Measurements from ENCODE around the gene CMTM5. TPM values are rescaled to one million over a fixed set of nuclear protein-coding genes. Genes with fewer than 3 reads are reported as not detected.

CMTM5 gene
- total RNA-seq, 1 experiment from 2014 or later = not detected

- intact Hi-C loops (cut with micrococcal nuclease) = no loop called here
- no peaks in the 10 kb centered on the region for H4K20me1 ChIP-seq (ENCODE audit: insufficient read depth)
- H3K27ac ChIP-seq (ENCODE audit: low read depth, low read length) = no peak overlapping the region
- H3K4me1 ChIP-seq (ENCODE audit: control insufficient read depth in 1 of 2, insufficient read depth in 2 of 2, low read length in 2 of 2) = no peaks in the 10 kb centered on the region
- no peaks in the 10 kb centered on the region for H3K9me2 ChIP-seq (ENCODE audit: insufficient read depth)
- no TSS peak for BruUV-seq (replicated peaks)
- ATAC-seq (no peak), DNase-seq (ENCODE audit: low read depth, low spot score) (no peak)
- ChIA-PET CTCF (interaction anchor here (1.5 kb wide), 1 partner anchor 17 kb away, joined by 3 read pairs; no protein-coding TSS in a partner anchor), RAD21 (ENCODE audit: low non-redundant PET in 1 of 2, low total read pairs in 2 of 2, uncharacterized antibody in 2 of 2, unreplicated experiment in 2 of 2) (no interaction called here), POLR2A (no interaction called here)
- no peak overlapping the region for H3K4me2 ChIP-seq (ENCODE audit: low read length)
- H3K36me3 ChIP-seq (ENCODE audit: control insufficient read depth in 1 of 2, insufficient read depth in 2 of 2, low read length in 2 of 2) = no peaks in the 10 kb centered on the region
- peaks cover 7% of the 10 kb centered on the region; the same call in 1 of the 2 replicates for H3K27me3 ChIP-seq (ENCODE audit: insufficient read depth, low read length)
- no peak for TF ChIP-seq JUND (IDR thresholded peaks at IDR 0.05)
- TF ChIP-seq CEBPB (IDR thresholded peaks at IDR 0.05; ENCODE audit: low read depth) = no peak
- TF ChIP-seq RAD21 (IDR thresholded peaks at IDR 0.05; ENCODE audit: low read depth) = no peak
- TF ChIP-seq SIN3A (IDR thresholded peaks at IDR 0.05; ENCODE audit: low read depth) = no peak
- TF ChIP-seq POLR2A (IDR thresholded peaks at IDR 0.05; ENCODE audit: borderline replicate concordance, extremely low read depth, insufficient read depth, insufficient read length) = no peak
- TF ChIP-seq TCF7L2 (IDR thresholded peaks at IDR 0.05; ENCODE audit: borderline replicate concordance, extremely low read depth, insufficient read depth, insufficient read length) = no peak
- TF ChIP-seq ZFX (IDR thresholded peaks at IDR 0.05) = no peak
- no peak for TF ChIP-seq EGR1 (IDR thresholded peaks at IDR 0.05; ENCODE audit: low read depth)
- no peak for TF ChIP-seq ZBTB33 (IDR thresholded peaks at IDR 0.05; ENCODE audit: extremely low read depth, insufficient replicate concordance, low read length)
- no peak for TF ChIP-seq SRF (IDR thresholded peaks at IDR 0.05; ENCODE audit: low read depth)
- no peak for TF ChIP-seq YY1 (IDR thresholded peaks at IDR 0.05; ENCODE audit: extremely low read depth, insufficient replicate concordance, low read depth, low read length)
- no peak for TF ChIP-seq EZH2 (IDR thresholded peaks at IDR 0.05)
- TF ChIP-seq ELF1 (IDR thresholded peaks at IDR 0.05; ENCODE audit: borderline replicate concordance, low read depth) = no peak
- no peak for TF ChIP-seq REST (IDR thresholded peaks at IDR 0.05; ENCODE audit: low read depth)
- TF ChIP-seq ZNF274 (IDR thresholded peaks at IDR 0.05; ENCODE audit: low read depth, low read length) = no peak
- TF ChIP-seq SP1 (IDR thresholded peaks at IDR 0.05; ENCODE audit: low read depth) = no peak
- H3K9ac ChIP-seq (ENCODE audit: low read length) = no peak overlapping the region
- H3K9me3 ChIP-seq (ENCODE audit: control insufficient read depth in 1 of 2, insufficient read depth in 1 of 2, low read depth in 1 of 2, low read length in 2 of 2) = no peaks in the 10 kb centered on the region
- H2AFZ ChIP-seq (ENCODE audit: low read depth, low read length, poor library complexity, severe bottlenecking) = no peak overlapping the region
- no peak overlapping the region for H3K4me3 ChIP-seq (replicated peaks in 1 of 2; ENCODE audit: low read depth in 1 of 2, low read length in 2 of 2)
- no peaks in the 10 kb centered on the region for H3K79me2 ChIP-seq (ENCODE audit: insufficient read depth, low read length)
These were observed 20.0 kb downstream of the CMTM5 start for GRCh38 chr14:23396781-23397407.

Measured in HCT116 (cell line).